Measurements from ENCODE around the gene NDE1.

DNA sequence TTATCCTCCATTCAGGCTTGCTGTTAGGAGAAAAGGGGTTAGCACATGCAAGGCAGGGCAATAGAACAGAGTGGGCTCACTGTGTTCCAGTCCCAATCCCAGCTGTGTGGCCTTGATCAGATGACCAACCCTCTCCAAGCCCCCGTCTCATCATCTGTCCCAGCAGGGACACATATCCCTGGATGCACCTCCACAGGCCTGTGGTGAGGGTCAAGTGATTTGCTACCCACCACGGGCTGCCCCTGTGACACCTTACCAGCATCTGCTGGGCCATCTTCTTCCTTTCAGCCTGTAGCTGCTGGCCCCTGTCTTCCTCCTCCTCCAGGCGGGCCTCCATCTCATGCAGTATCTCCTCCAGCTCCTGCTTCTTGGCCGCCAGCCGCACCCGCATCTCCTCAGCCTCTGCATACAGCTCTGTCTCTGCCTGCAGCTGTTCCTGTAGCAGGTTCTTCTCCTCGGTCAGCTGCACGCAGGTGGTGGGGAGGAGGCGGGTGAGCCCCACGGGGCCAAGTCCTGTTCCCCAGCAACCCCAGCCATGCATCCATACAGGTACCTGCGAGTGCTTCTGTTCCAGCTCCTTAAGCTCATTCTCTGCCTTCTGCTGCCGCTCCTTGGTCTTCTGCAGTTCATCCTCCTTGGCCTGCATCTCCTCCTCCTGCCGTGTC, 91.3 kb downstream of the NDE1 start:
- TF ChIP-seq, protein P1, sequence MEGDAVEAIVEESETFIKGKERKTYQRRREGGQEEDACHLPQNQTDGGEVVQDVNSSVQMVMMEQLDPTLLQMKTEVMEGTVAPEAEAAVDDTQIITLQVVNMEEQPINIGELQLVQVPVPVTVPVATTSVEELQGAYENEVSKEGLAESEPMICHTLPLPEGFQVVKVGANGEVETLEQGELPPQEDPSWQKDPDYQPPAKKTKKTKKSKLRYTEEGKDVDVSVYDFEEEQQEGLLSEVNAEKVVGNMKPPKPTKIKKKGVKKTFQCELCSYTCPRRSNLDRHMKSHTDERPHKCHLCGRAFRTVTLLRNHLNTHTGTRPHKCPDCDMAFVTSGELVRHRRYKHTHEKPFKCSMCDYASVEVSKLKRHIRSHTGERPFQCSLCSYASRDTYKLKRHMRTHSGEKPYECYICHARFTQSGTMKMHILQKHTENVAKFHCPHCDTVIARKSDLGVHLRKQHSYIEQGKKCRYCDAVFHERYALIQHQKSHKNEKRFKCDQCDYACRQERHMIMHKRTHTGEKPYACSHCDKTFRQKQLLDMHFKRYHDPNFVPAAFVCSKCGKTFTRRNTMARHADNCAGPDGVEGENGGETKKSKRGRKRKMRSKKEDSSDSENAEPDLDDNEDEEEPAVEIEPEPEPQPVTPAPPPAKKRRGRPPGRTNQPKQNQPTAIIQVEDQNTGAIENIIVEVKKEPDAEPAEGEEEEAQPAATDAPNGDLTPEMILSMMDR (IDR thresholded peaks at IDR 0.05) = no peak
- no peak for TF ChIP-seq POLR2AphosphoS5 (IDR thresholded peaks at IDR 0.05; ENCODE audit: insufficient read depth in 1 of 2, low read depth in 1 of 2)
